Amniotic epithelial cell (primary cell): ENCODE data around the gene RRBP1.
A peak's percentile ranks its signal among the peaks of the same experiment; 100 is the strongest.
"Not testable (repeated sequence)": the region's sequence is repeated elsewhere in the genome, so short reads cannot be mapped to it uniquely, and the experiment has no call there.

ENCODE experiments used
- DNase-seq: peaks from one replicate; pipeline ENCODE4 v3.0.0-alpha.2; 2010; ENCODE audit warnings: low read depth

Gene RRBP1

GRCh38 chr20:17708675-17709360 is 26.8 kb upstream of the RRBP1 start:
- DNase-seq, result peak; percentile 57

GRCh38 chr20:17707951-17708350 is 25.9 kb upstream of the RRBP1 start:
- not testable (repeated sequence) for DNase-seq

- no peak for DNase-seq
Measured at GRCh38 chr20:17706632-17707031, 24.6 kb upstream of the RRBP1 start.

- no peak for DNase-seq
Measured at GRCh38 chr20:17705916-17706315, 23.9 kb upstream of the RRBP1 start.

GRCh38 chr20:17704589-17705317 is 22.7 kb upstream of the RRBP1 start:
- DNase-seq, result no peak

GRCh38 chr20:17701826-17702225 is 19.8 kb upstream of the RRBP1 start:
- no peak for DNase-seq

- no peak for DNase-seq
Measured at GRCh38 chr20:17700637-17701036, 18.6 kb upstream of the RRBP1 start.

GRCh38 chr20:17699931-17700351 is 17.9 kb upstream of the RRBP1 start, which contains the start of gene BANF2:
Gene BANF2 (plus strand): TSS chr20:17699966. CDS start chr20:17725026, 25,060 bp downstream.
- no peak for DNase-seq

- no peak for DNase-seq
Measured at GRCh38 chr20:17698384-17698783, 16.3 kb upstream of the RRBP1 start.

- no peak for DNase-seq
Measured at GRCh38 chr20:17697171-17697570, 15.1 kb upstream of the RRBP1 start.

- no peak for DNase-seq
Measured at GRCh38 chr20:17696287-17696686, 14.2 kb upstream of the RRBP1 start.

- DNase-seq, result no peak
Measured at GRCh38 chr20:17694767-17695166, 12.7 kb upstream of the RRBP1 start.

- DNase-seq, result no peak
Measured at GRCh38 chr20:17693444-17694001, 11.5 kb upstream of the RRBP1 start.

GRCh38 chr20:17691758-17692157 is 9.7 kb upstream of the RRBP1 start:
- no peak for DNase-seq

- DNase-seq, result no peak
Measured at GRCh38 chr20:17690144-17690543, 8.1 kb upstream of the RRBP1 start.

GRCh38 chr20:17688965-17689364 is 6.9 kb upstream of the RRBP1 start:
- peak; percentile 42 for DNase-seq

- DNase-seq, result no peak
Measured at GRCh38 chr20:17687800-17688199, 5.8 kb upstream of the RRBP1 start.

GRCh38 chr20:17685168-17685567 is 3.1 kb upstream of the RRBP1 start:
- DNase-seq, result no peak

GRCh38 chr20:17684077-17684888 is 2.2 kb upstream of the RRBP1 start:
- DNase-seq, result no peak

- no peak for DNase-seq
Measured at GRCh38 chr20:17683218-17684076, 1.4 kb upstream of the RRBP1 start.

- no peak for DNase-seq
Measured at GRCh38 chr20:17682889-17683198, 802 bp upstream of the RRBP1 start.

GRCh38 chr20:17681726-17682102 is 328 bp downstream of the RRBP1 start:
- DNase-seq, result no peak
